B cell (primary cell): Measurements from ENCODE around the gene MCM7. TPM values are rescaled to one million over a fixed set of nuclear protein-coding genes. Genes with fewer than 3 reads are reported as not detected.

Experiments used
- ATAC-seq: fragments of 200-7000 bp; cut with Tn5 transposase; one replicate; pipeline ENCODE4 v1.10.0; 2021; ENCODE audit warnings: low read depth, mild to moderate bottlenecking, moderate number of reproducible peaks, moderate library complexity
- CTCF ChIA-PET: fragments of 350-600 bp; sonication (Branson Sonifier 250); formaldehyde crosslinking; loops from one replicate; lab custom pipeline; 2021; ENCODE audit warnings: antibody characterized with exemption, inconsistent platforms; lab: Charles Lee
- POLR2A ChIA-PET: fragments of 350-600 bp; sonication (Branson Sonifier 250); formaldehyde crosslinking; loops from one replicate; lab custom pipeline; 2021; ENCODE audit warnings: antibody characterized with exemption; lab: Charles Lee
- DNase-seq: peaks from one replicate; pipeline ENCODE4 v3.0.0; 2013
- H2AFZ ChIP-seq: 2 replicates; pipeline ENCODE4 v1.6.1; 2012; ENCODE audit warnings: mild to moderate bottlenecking, low read depth, low read length; ENCODE audit not compliant: insufficient read depth, poor library complexity, severe bottlenecking
- H3K27ac ChIP-seq, 2 donors: 1 replicate in 1 of 2; 2 replicates in 1 of 2; pipeline ENCODE4 v1.5.1; 2012 to 2013; ENCODE audit warnings: low read length in 2 of 2, mild to moderate bottlenecking in 2 of 2, moderate library complexity in 1 of 2
- H3K27me3 ChIP-seq, 4 experiments: fragments of 200-600 bp in 1 of 4; sonication (generic) in 1 of 4; replicated peaks in 1 of 4; 1 replicate in 2 of 4; 2 replicates in 2 of 4; pipeline versions ENCODE4 v1.6.1 to v1.7.0; 2013 to 2016; ENCODE audit warnings: low read length in 3 of 4, mild to moderate bottlenecking in 2 of 4, mixed read lengths in 1 of 4, moderate library complexity in 1 of 4; ENCODE audit not compliant: insufficient read depth in 4 of 4, control insufficient read depth in 3 of 4; ENCODE audit errors: control extremely low read depth in 1 of 4
- H3K36me3 ChIP-seq, 2 experiments: replicated peaks in 1 of 2; 1 replicate in 1 of 2; 2 replicates in 1 of 2; pipeline versions ENCODE4 v1.6.1 to v1.7.1; 2013; ENCODE audit warnings: low read length in 1 of 2; ENCODE audit not compliant: insufficient read depth in 2 of 2, control insufficient read depth in 1 of 2; ENCODE audit errors: control extremely low read depth in 1 of 2, extremely low read depth in 1 of 2
- H3K4me1 ChIP-seq, 2 donors: fragments of 200-600 bp in 1 of 2; sonication (generic) in 1 of 2; 1 replicate in 1 of 2; 2 replicates in 1 of 2; pipeline versions ENCODE4 v1.5.1 to v1.6.1; 2013 to 2017; ENCODE audit warnings: low read length in 2 of 2; ENCODE audit not compliant: control insufficient read depth in 2 of 2, insufficient read depth in 2 of 2
- H3K4me2 ChIP-seq: replicated peaks from 2 replicates; pipeline ENCODE3; 2012; ENCODE audit warnings: mild to moderate bottlenecking, low read depth, low read length; ENCODE audit not compliant: poor library complexity, severe bottlenecking
- H3K4me3 ChIP-seq, 5 experiments: fragments of 200-600 bp in 1 of 5; sonication (generic) in 1 of 5; 1 replicate in 3 of 5; 2 replicates in 2 of 5; pipeline versions ENCODE4 v1.5.1 to v1.7.0; 2011 to 2016; ENCODE audit warnings: low read length in 4 of 5, mild to moderate bottlenecking in 4 of 5, low read depth in 2 of 5, control low read depth in 1 of 5, moderate library complexity in 1 of 5; ENCODE audit not compliant: insufficient read depth in 1 of 5; ENCODE audit errors: control extremely low read depth in 1 of 5, extremely low read depth in 1 of 5
- H3K79me2 ChIP-seq: fragments of 200-600 bp; sonication (generic); one replicate; pipeline ENCODE4 v1.6.0; 2016; ENCODE audit warnings: low read length; ENCODE audit not compliant: control insufficient read depth, insufficient read depth
- H3K9ac ChIP-seq: fragments of 200-600 bp; sonication (generic); 2 replicates; pipeline ENCODE4 v1.6.1; 2017; ENCODE audit warnings: mild to moderate bottlenecking, low read length, moderate library complexity
- H3K9me3 ChIP-seq, 3 donors: one replicate each; pipeline versions ENCODE4 v1.6.1 to v1.7.1; 2013; ENCODE audit warnings: low read length in 2 of 3; ENCODE audit not compliant: control insufficient read depth in 2 of 3, insufficient read depth in 1 of 3; ENCODE audit errors: control extremely low read depth in 1 of 3
- H4K20me1 ChIP-seq: 2 replicates; pipeline ENCODE4 v1.6.0; 2012; ENCODE audit warnings: mild to moderate bottlenecking, low read length; ENCODE audit not compliant: insufficient read depth, control insufficient read depth, poor library complexity, severe bottlenecking
- H3K27ac Mint-ChIP-seq: one replicate; pipeline ENCODE4 v1.8.0; 2021; ENCODE audit warnings: mixed read lengths
- H3K27me3 Mint-ChIP-seq: one replicate; pipeline ENCODE4 v1.8.0; 2021; ENCODE audit warnings: mixed read lengths
- H3K4me1 Mint-ChIP-seq: one replicate; pipeline ENCODE4 v1.8.0; 2021; ENCODE audit warnings: mixed read lengths
- H3K4me3 Mint-ChIP-seq: one replicate; pipeline ENCODE4 v1.8.0; 2021; ENCODE audit warnings: mixed read lengths
- H3K9me3 Mint-ChIP-seq: one replicate; pipeline ENCODE4 v1.8.0; 2022; ENCODE audit warnings: mixed read lengths; ENCODE audit not compliant: insufficient read depth
- CTCF ChIP-seq: fragments of 200-600 bp; IDR thresholded peaks from one replicate; pipeline ENCODE4 v1.8.0; 2022; ENCODE audit warnings: antibody characterized with exemption, mild to moderate bottlenecking
- EZH2 ChIP-seq: IDR thresholded peaks from 2 replicates; pipeline ENCODE4 v1.6.1; 2012; ENCODE audit warnings: borderline replicate concordance, low read depth, mild to moderate bottlenecking, moderate library complexity, low read length; ENCODE audit not compliant: insufficient read depth, poor library complexity, severe bottlenecking
- WGBS: methylation state at CpG from one replicate; pipeline ENCODE4 v1.1.5; 2013; ENCODE audit warnings: missing lambda C conversion rate; ENCODE audit not compliant: insufficient coverage; 5-methylcytosine and 5-hydroxymethylcytosine counted together
- intact Hi-C: fragments of 100-400 bp; cut with micrococcal nuclease; formaldehyde crosslinking; loops from one replicate; pipeline ENCODE4 v1.10.0; 2022
- polyA plus RNA-seq: library from polyadenylated mRNA; depleted of rRNA; stranded (reverse); fragments of >200 nt; gene quantifications from 2 replicates; pipeline ENCODE4 v1.2.3, GENCODE V29; 2012
- total RNA-seq, 2 donors: library from RNA; stranded (reverse); fragments of 120-200 nt in 1 of 2; gene quantifications; 1 replicate in 1 of 2; 2 replicates in 1 of 2; pipeline versions ENCODE4 v1.2.3 to v1.2.4, GENCODE V29; 2013 to 2022

MCM7 gene
- total and polyA plus RNA-seq, 2 donors (not counting 1 experiment from before 2014, with no cell fraction given) = 154 to 171 TPM

- ChIA-PET POLR2A (interaction anchor here (0.7 kb wide), 1 partner anchor 14 kb away, joined by 9 read pairs; no protein-coding TSS in a partner anchor), CTCF (interaction anchor here (0.7 to 1.7 kb wide), 4 partner anchors 8 to 16 kb away, joined by 3 to 5 read pairs (median 4); no protein-coding TSS in a partner anchor)
- no peak overlapping the region for H3K27ac Mint-ChIP-seq
- H3K36me3 ChIP-seq = no peaks in the 10 kb centered on the region
- peaks cover 10 to 25% of the 10 kb centered on the region in 2 donors for H3K4me1 ChIP-seq
- H3K79me2 ChIP-seq = no peaks in the 10 kb centered on the region
- H3K27ac ChIP-seq = no peak overlapping the region
- H3K27me3 ChIP-seq = no peaks in the 10 kb centered on the region
- WGBS = 94% methylated on average over 3 of the region's 3 CpGs
- H3K9me3 ChIP-seq = no peaks in the 10 kb centered on the region
- no peak overlapping the region for H2AFZ ChIP-seq
- H4K20me1 ChIP-seq = no peaks in the 10 kb centered on the region
- H3K9ac ChIP-seq = no peak overlapping the region
- TF ChIP-seq EZH2 (no peak), CTCF (no peak)
- no peak overlapping the region for H3K4me3 ChIP-seq
- no peak for ATAC-seq
- H3K4me1 Mint-ChIP-seq = peaks cover 18% of the 10 kb centered on the region
- no peak overlapping the region for H3K4me2 ChIP-seq
- H3K9me3 Mint-ChIP-seq = no peaks in the 10 kb centered on the region
- no peak overlapping the region for H3K4me3 Mint-ChIP-seq
- H3K27me3 Mint-ChIP-seq = no peaks in the 10 kb centered on the region
- intact Hi-C loops = no loop called here
- no peak for DNase-seq
Measured at GRCh38 chr7:100142461-100142860, 41.3 kb upstream of the MCM7 start.

- WGBS = no CpG with 5 or more reads among the region's 3 CpGs
- ChIA-PET POLR2A (no interaction called here), CTCF (interaction anchor here (1.6 to 1.7 kb wide), 2 partner anchors 8 to 9 kb away, joined by 4 to 5 read pairs; no protein-coding TSS in a partner anchor)
- peaks cover 10 to 25% of the 10 kb centered on the region in 2 donors for H3K4me1 ChIP-seq
- TF ChIP-seq CTCF = no peak
- no peak for TF ChIP-seq EZH2
- H3K9me3 Mint-ChIP-seq = no peaks in the 10 kb centered on the region
- H2AFZ ChIP-seq = no peak overlapping the region
- no peaks in the 10 kb centered on the region for H3K79me2 ChIP-seq
- no peak overlapping the region for H3K9ac ChIP-seq
- peaks cover 18% of the 10 kb centered on the region for H3K4me1 Mint-ChIP-seq
- H3K27me3 Mint-ChIP-seq = no peaks in the 10 kb centered on the region
- ATAC-seq = no peak
- H3K9me3 ChIP-seq = no peaks in the 10 kb centered on the region
- H3K27me3 ChIP-seq = no peaks in the 10 kb centered on the region
- H3K36me3 ChIP-seq = no peaks in the 10 kb centered on the region
- no peak overlapping the region for H3K4me3 ChIP-seq
- H3K27ac ChIP-seq = no peak overlapping the region
- no peak overlapping the region for H3K4me3 Mint-ChIP-seq
- intact Hi-C loops = no loop called here
- DNase-seq = no peak
- H3K4me2 ChIP-seq = no peak overlapping the region
- H4K20me1 ChIP-seq = no peaks in the 10 kb centered on the region
- H3K27ac Mint-ChIP-seq = no peak overlapping the region
Measured at GRCh38 chr7:100141555-100141949, 40.4 kb upstream of the MCM7 start.
